Activated effector memory CD4-positive, alpha-beta T cell treated with Interleukin-2 at 50 U/mL for 16 hours (primary cell): ENCODE results near the gene PHYKPL.
A peak's percentile ranks its signal among the peaks of the same experiment; 100 is the strongest.

ENCODE experiments used
- DNase-seq: peaks from one replicate; pipeline ENCODE4 v3.0.0-alpha.2; 2020

PHYKPL gene

DNA sequence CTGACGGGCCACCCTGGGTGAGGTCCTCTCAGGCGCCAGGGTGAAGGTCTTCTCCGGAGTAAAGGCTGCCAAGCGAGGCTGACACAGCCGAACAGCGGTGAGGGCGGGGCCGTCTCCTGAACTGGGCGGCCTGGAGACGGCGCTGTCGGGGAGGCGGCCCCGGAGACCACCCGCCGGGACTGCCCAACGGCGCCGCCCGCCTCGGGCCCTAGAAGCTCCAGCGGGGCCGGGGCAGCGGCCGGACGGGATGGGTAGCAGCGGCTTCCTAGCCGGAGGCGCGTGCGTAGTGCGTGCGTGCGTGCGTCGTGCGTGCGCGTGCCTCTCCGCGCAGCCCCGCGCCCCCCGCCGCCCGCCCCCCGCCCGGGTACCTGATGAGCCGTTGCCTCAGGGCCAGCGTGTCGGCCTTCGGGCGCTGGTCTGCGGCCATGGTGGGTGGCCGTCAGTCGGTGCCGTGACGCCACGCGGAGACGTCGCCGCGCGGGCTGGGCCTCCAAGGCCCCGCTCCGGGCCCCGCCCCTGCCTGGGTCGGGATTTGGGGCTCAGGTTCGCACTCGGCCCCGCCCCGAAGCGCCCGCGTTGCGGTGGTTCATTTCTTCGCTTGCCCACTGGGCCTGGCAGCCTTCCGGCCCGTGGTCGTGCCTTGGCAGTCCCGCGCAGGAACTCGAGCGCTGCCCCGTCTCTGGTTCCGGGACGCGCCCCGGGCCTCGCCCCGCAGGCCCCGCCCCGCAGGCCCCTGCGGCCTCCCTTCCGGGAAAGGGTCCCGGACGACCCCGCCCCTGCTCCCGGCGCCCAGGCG lies at the start of gene PHYKPL:
Gene PHYKPL (minus strand): TSS at position 679 of the 796 bp plus-strand sequence. CDS start 252 bp downstream, at position 427.
- DNase-seq, result peak; percentile 65

GRCh38 chr5:178282391-178282790 lies 49.8 kb upstream of the PHYKPL start:
- no peak for DNase-seq

GRCh38 chr5:178281331-178281730 lies 48.7 kb upstream of the PHYKPL start:
- DNase-seq, result no peak

DNA sequence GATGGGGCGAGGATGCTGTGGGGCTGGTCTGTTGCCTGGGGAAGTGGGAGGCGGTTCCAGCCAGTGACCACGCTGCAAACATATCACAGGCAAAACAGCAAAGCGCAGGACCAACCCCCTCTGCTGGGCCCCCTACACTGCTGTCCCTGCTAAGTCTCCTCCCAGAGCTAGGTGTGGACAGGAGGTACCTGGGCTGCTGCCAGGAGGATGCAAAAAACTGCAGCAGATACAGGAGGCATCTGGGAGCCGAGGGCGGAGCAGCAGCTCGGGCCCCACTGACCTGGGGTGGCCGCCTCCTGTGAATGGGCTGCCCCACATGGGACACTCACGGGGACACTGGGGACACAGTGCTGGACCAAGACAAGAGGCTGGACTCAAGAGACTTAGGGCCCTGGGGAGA lies 48.0 kb upstream of the PHYKPL start:
- no peak for DNase-seq

DNA sequence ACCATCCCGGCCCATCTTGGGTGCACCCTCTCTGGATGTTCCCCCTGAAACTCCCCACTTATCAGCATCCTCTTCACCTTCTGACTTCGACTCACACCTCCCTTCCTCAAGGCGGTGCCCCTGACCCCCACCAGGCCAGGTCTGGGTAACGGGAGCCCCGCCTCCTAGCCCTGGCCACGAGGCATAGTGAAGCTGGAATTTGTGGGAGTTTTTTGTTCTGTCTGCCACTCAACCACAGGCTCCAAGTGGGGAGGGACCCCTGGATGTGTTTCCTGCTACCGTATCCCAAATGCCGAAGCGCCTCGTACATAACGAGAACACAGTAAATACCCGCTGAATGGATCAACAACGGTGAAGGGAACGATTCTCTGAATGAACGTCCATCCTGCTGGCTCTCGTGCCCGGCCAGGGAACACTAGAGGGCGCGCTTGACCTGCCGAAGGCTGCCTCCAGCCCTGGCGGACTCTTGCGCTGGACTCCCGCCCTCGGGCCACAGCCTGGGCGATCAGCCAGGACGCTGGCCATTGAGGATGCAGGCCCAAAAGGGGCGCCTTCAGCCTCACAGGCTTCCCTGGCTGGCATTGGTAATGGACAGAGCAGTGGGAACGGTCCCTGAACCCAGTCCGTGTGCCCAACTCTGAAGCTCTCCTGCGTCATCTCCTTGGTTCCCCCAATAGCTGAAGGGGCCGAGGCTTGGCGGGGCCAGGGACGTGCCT lies 47.3 kb upstream of the PHYKPL start:
- peak; percentile 6 for DNase-seq

GRCh38 chr5:178279026-178279722 lies 46.6 kb upstream of the PHYKPL start:
- no peak for DNase-seq

GRCh38 chr5:178278358-178279023 lies 45.9 kb upstream of the PHYKPL start:
- DNase-seq, result no peak

DNA sequence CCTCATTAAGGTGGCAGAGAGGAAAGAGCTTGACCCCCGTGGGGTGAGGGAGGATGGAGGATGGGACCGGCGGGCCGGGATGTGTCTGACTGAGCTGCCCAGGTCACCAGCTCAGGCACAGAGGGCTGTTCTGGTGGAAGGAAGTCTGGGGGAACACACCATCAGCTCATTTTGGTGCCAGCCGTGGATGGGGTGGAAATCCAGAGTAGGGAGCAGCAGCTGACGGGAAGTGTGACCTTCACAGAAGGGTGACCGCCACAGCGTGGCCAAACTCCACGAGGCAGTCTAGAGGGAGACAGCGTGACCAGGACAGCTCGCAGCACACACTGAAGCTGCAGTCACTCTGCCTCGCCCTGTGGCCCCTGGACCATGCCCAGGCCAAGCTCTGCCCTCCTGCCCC lies 45.3 kb upstream of the PHYKPL start:
- no peak for DNase-seq

- no peak for DNase-seq
Measured at GRCh38 chr5:178277346-178277745, 44.7 kb upstream of the PHYKPL start.

DNA sequence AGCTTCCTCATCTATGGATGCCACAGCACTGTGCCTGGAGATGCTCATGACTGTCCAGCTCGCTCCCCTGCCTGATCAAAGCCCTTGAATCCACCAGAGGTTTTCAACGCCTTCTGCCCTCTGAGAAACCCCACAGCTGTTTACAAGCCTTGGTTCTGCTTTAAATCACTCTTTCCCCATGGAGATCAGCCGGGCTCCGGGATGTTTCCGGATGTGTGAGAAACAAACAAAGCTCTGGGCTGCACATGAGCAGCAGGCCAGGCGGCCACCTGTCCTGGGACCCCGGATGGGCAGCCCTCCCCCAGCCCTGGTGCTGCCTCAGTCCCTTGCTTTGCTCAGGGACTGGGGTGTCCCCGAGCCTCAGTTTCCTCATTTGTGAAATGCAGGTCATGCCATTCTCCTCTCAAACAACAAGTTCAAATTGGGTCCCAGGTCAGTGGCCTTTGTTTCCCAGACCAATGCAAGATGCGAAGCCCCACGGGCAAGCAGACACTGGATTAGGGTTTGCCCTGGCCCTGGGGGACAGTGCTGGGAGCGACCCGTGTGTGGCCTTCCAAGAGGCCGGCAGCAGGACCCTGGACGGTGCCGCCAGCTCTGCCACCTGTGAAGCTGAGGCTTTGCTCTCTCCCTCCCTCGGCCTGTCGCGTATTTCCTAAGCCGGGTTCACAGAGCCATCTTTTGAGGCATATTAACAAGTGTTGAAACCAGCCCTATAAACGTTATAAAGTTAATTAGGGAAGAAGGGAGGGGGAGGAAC lies 42.4 kb upstream of the PHYKPL start:
- DNase-seq, result no peak

GRCh38 chr5:178273665-178274541 lies 41.3 kb upstream of the PHYKPL start:
- no peak for DNase-seq

- DNase-seq, result no peak
Measured at GRCh38 chr5:178273041-178273440, 40.4 kb upstream of the PHYKPL start.

DNA sequence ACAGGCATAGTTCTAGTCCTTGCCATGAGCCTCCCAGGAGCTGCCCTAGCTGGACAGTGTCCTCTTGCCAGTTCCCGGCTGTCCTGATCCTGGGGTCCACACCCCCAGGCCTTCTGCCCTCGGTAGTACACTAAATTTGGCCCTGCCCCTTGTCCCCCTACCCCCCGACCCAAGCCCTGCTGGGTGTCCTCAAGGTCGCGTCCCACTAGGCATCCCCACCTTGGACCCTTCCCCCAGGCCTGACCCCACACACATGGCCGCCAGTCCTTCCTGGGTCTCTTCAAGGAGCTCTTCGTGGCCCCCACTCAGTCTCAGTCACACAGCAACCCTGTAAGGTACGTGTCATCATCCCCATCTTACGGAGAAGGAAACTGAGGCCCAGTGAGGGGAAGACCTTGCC lies 40.0 kb upstream of the PHYKPL start:
- no peak for DNase-seq

- no peak for DNase-seq
Measured at GRCh38 chr5:178271726-178272479, 39.3 kb upstream of the PHYKPL start.

DNA sequence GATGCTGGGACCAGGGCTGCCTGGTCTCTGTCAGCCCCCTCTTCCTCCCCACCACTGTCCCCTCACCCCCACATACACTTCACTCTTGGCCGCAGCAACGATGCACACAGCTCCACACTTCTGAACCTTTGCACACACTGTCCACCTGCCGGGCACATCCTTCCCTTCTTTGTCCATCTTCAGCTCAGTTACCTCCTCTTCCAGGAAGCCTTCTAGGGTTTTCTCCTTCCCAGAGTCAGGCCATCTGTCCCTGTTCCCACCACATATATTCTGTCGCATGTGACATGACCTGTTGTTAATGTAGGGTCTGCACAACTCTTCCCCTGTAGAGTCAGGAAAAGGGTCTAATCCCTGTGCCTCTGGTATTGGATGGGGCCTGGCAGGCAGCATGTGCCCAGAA lies 38.6 kb upstream of the PHYKPL start:
- no peak for DNase-seq

- no peak for DNase-seq
Measured at GRCh38 chr5:178269499-178269898, 36.9 kb upstream of the PHYKPL start.

GRCh38 chr5:178267876-178268275 lies 35.3 kb upstream of the PHYKPL start:
- DNase-seq, result no peak

- no peak for DNase-seq
Measured at GRCh38 chr5:178267245-178267644, 34.6 kb upstream of the PHYKPL start.

DNA sequence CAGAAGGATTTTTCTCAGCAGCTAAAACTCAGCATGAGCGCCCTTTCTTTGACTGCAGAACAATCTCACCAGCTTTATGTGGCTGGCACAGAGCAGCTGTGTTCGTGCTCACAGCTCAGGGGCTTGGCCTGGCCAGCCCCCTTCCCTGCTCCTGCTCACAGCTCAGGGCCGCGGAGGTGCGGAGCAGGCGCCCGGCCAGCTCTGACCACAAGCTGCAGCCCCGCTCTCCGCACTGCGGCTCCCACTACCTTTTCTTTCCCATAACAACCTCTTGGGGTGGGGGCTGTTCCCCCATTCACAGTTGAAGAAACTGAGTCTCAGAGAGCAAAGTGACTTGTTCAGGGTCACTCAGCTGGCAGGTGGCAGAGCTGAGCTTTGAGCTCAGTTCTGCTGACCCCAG lies 34.0 kb upstream of the PHYKPL start:
- no peak for DNase-seq

GRCh38 chr5:178265746-178266145 lies 33.1 kb upstream of the PHYKPL start:
- no peak for DNase-seq

- DNase-seq, result no peak
Measured at GRCh38 chr5:178264044-178264443, 31.4 kb upstream of the PHYKPL start.
